IMR-90 (cell line): ENCODE results near the gene ZNF407. TPM values are rescaled to one million over a fixed set of nuclear protein-coding genes. Genes with fewer than 3 reads are reported as not detected.
A peak's percentile ranks its signal among the peaks of the same experiment; 100 is the strongest.

Experiments
- ATAC-seq: fragments of 200-7000 bp; cut with Tn5 transposase; 2 replicates; pipeline ENCODE4 v1.9.1; 2020; ENCODE audit warnings: low read depth, mild to moderate bottlenecking, moderate library complexity
- BruUV-seq: library from RNA; stranded (reverse); fragments of 400-500 nt; replicated peaks from 2 replicates; lab custom pipeline; 2021; lab: Mats Ljungman, UMichigan
- CTCF ChIA-PET: fragments of 300-600 bp; formaldehyde crosslinking; extraction: SDS; loops from one replicate; lab custom pipeline; 2021; ENCODE audit warnings: antibody characterized with exemption; lab: Yijun Ruan, JAX
- POLR2A ChIA-PET: fragments of 300-600 bp; sonication (Branson Sonifier 250); formaldehyde crosslinking; loops from one replicate; lab custom pipeline; 2022; ENCODE audit warnings: antibody characterized with exemption; ENCODE audit not compliant: unreplicated experiment; lab: Charles Lee
- DNase-seq: peaks from one replicate; pipeline ENCODE4 v3.0.0; 2013
- H2AFZ ChIP-seq: replicated peaks from 2 replicates; pipeline ENCODE3; 2013; ENCODE audit warnings: low read length, mild to moderate bottlenecking; ENCODE audit not compliant: poor library complexity
- H2AK5ac ChIP-seq: 2 replicates; pipeline ENCODE4 v1.6.1; 2013; ENCODE audit warnings: low read depth, low read length, inconsistent platforms
- H2AK9ac ChIP-seq: replicated peaks from 2 replicates; pipeline ENCODE3; 2013; ENCODE audit warnings: mild to moderate bottlenecking, low read depth, low read length, moderate library complexity; ENCODE audit not compliant: poor library complexity
- H2BK120ac ChIP-seq: 2 replicates; pipeline ENCODE4 v1.6.1; 2013; ENCODE audit warnings: low read depth, low read length, inconsistent platforms
- H2BK15ac ChIP-seq: 3 replicates; pipeline ENCODE4 v1.6.1; 2013; ENCODE audit warnings: low read depth, low read length, inconsistent platforms
- H2BK20ac ChIP-seq: 2 replicates; pipeline ENCODE4 v1.6.1; 2013; ENCODE audit warnings: low read depth, mild to moderate bottlenecking, inconsistent platforms, low read length, moderate library complexity
- H2BK5ac ChIP-seq: 2 replicates; pipeline ENCODE4 v1.6.1; 2013; ENCODE audit warnings: mild to moderate bottlenecking, low read depth, low read length, inconsistent platforms; ENCODE audit not compliant: poor library complexity, severe bottlenecking
- H3K14ac ChIP-seq: replicated peaks from 2 replicates; pipeline ENCODE4 v1.6.1; 2013; ENCODE audit warnings: low read depth, low read length, inconsistent platforms
- H3K18ac ChIP-seq: 2 replicates; pipeline ENCODE4 v1.6.1; 2013; ENCODE audit warnings: low read depth, low read length, control low read depth
- H3K23ac ChIP-seq: 2 replicates; pipeline ENCODE4 v1.6.1; 2013; ENCODE audit warnings: low read depth, low read length, inconsistent platforms
- H3K27ac ChIP-seq: 2 replicates; pipeline ENCODE4 v1.5.1; 2013; ENCODE audit warnings: mild to moderate bottlenecking, control low read depth, low read length; ENCODE audit not compliant: insufficient read depth
- H3K27me3 ChIP-seq: 2 replicates; pipeline ENCODE4 v1.6.1; 2013; ENCODE audit warnings: low read length; ENCODE audit not compliant: control insufficient read depth, insufficient read depth
- H3K36me3 ChIP-seq: 2 replicates; pipeline ENCODE4 v1.6.1; 2013; ENCODE audit warnings: low read length, mixed read lengths; ENCODE audit not compliant: control insufficient read depth, insufficient read depth
- H3K4ac ChIP-seq: 2 replicates; pipeline ENCODE4 v1.6.1; 2013; ENCODE audit warnings: low read depth, low read length, inconsistent platforms
- H3K4me1 ChIP-seq: 2 replicates; pipeline ENCODE4 v1.6.1; 2013; ENCODE audit warnings: low read length, mixed read lengths; ENCODE audit not compliant: control insufficient read depth, insufficient read depth
- H3K4me2 ChIP-seq: 2 replicates; pipeline ENCODE4 v1.6.1; 2013; ENCODE audit warnings: low read depth, mild to moderate bottlenecking, control low read depth, low read length, moderate library complexity
- H3K4me3 ChIP-seq: 2 replicates; pipeline ENCODE4 v1.5.1; 2013; ENCODE audit warnings: low read depth, mild to moderate bottlenecking, control low read depth, low read length, moderate library complexity; ENCODE audit not compliant: insufficient read depth
- H3K56ac ChIP-seq: 2 replicates; pipeline ENCODE4 v1.6.1; 2013; ENCODE audit warnings: low read length, inconsistent platforms; ENCODE audit not compliant: insufficient read depth; ENCODE audit errors: extremely low read depth
- H3K79me1 ChIP-seq, 2 experiments: 2 replicates each; pipeline ENCODE4 v1.6.1; 2013; ENCODE audit warnings: low read length in 2 of 2, inconsistent platforms in 1 of 2, low read depth in 1 of 2
- H3K9ac ChIP-seq: 2 replicates; pipeline ENCODE4 v1.6.1; 2013; ENCODE audit warnings: low read depth, low read length, control low read depth
- H3K9me1 ChIP-seq: 2 replicates; pipeline ENCODE4 v1.6.1; 2013; ENCODE audit warnings: low read length, inconsistent platforms; ENCODE audit not compliant: insufficient read depth
- H3K9me3 ChIP-seq: 2 replicates; pipeline ENCODE4 v1.6.1; 2013; ENCODE audit warnings: low read length; ENCODE audit not compliant: control insufficient read depth, insufficient read depth
- H4K20me1 ChIP-seq: 2 replicates; pipeline ENCODE4 v1.6.1; 2013; ENCODE audit warnings: low read length, inconsistent platforms; ENCODE audit not compliant: insufficient read depth
- H4K5ac ChIP-seq: 2 replicates; pipeline ENCODE4 v1.6.1; 2013; ENCODE audit warnings: mild to moderate bottlenecking, low read depth, low read length, control low read depth
- H4K8ac ChIP-seq, 2 experiments: 2 replicates each; pipeline ENCODE4 v1.6.1; 2013; ENCODE audit warnings: low read depth in 2 of 2, low read length in 2 of 2, control low read depth in 1 of 2, inconsistent platforms in 1 of 2
- H4K91ac ChIP-seq: 2 replicates; pipeline ENCODE4 v1.6.1; 2013; ENCODE audit warnings: low read depth, low read length, inconsistent platforms; ENCODE audit not compliant: insufficient read depth
- BHLHE40 ChIP-seq: fragments of 150-350 bp; IDR thresholded peaks from 2 replicates; pipeline ENCODE4 v1.6.1; 2016; ENCODE audit warnings: mild to moderate bottlenecking, low read depth, low read length
- CEBPB ChIP-seq: IDR thresholded peaks from 2 replicates; pipeline ENCODE4 v1.6.1; 2012; ENCODE audit warnings: low read depth, low read length, improper control_type of control experiment
- CHD1 ChIP-seq: IDR thresholded peaks from 2 replicates; pipeline ENCODE4 v1.6.1; 2012; ENCODE audit warnings: low read depth, low read length, improper control_type of control experiment
- FOS ChIP-seq: fragments of 150-350 bp; IDR thresholded peaks from 2 replicates; pipeline ENCODE4 v1.6.1; 2016; ENCODE audit warnings: low read depth, low read length
- MAFK ChIP-seq: IDR thresholded peaks from 2 replicates; pipeline ENCODE4 v1.6.1; 2012; ENCODE audit warnings: low read depth, low read length, improper control_type of control experiment
- MAZ ChIP-seq: IDR thresholded peaks from 2 replicates; pipeline ENCODE4 v1.6.1; 2012; ENCODE audit warnings: low read depth, mild to moderate bottlenecking, low read length, improper control_type of control experiment, moderate library complexity, borderline replicate concordance
- MXI1 ChIP-seq: IDR thresholded peaks from 2 replicates; pipeline ENCODE4 v1.6.1; 2012; ENCODE audit warnings: low read depth, mild to moderate bottlenecking, low read length, moderate library complexity, borderline replicate concordance
- NFE2L2 ChIP-seq: fragments of 150-350 bp; IDR thresholded peaks from 2 replicates; pipeline ENCODE4 v1.6.1; 2016; ENCODE audit warnings: low read depth, mild to moderate bottlenecking, low read length
- POLR2A ChIP-seq: IDR thresholded peaks from 2 replicates; pipeline ENCODE4 v1.6.1; 2012; ENCODE audit warnings: mild to moderate bottlenecking, low read depth, low read length
- RAD21 ChIP-seq: IDR thresholded peaks from 2 replicates; pipeline ENCODE4 v1.6.1; 2012; ENCODE audit warnings: low read length, improper control_type of control experiment
- RCOR1 ChIP-seq: IDR thresholded peaks from 2 replicates; pipeline ENCODE4 v1.6.1; 2012; ENCODE audit warnings: mild to moderate bottlenecking, low read length, improper control_type of control experiment; ENCODE audit not compliant: insufficient replicate concordance
- RFX5 ChIP-seq: IDR thresholded peaks from 2 replicates; pipeline ENCODE4 v1.8.0; 2012; ENCODE audit warnings: low read depth, mild to moderate bottlenecking, low read length, moderate library complexity
- SMC3 ChIP-seq: fragments of 150-350 bp; IDR thresholded peaks from 2 replicates; pipeline ENCODE4 v1.6.1; 2016; ENCODE audit warnings: low read depth, mild to moderate bottlenecking, antibody characterized with exemption, low read length, moderate library complexity
- WGBS, 2 experiments: methylation state at CpG; one replicate each; pipeline versions ENCODE4 v1.1.5 to v1.1.7; 2013; ENCODE audit warnings: missing lambda C conversion rate in 2 of 2; ENCODE audit not compliant: insufficient read length in 1 of 2; ENCODE audit errors: extremely low coverage in 2 of 2; 5-methylcytosine and 5-hydroxymethylcytosine counted together
- dilution Hi-C: fragments of 300-500 bp; cut with HindIII; formaldehyde crosslinking; loops from one replicate; pipeline ENCODE4 v1.14.3; 2018; ENCODE audit warnings: low sequenced_read_pairs; ENCODE audit not compliant: unreplicated experiment
- in situ Hi-C: fragments of 300-500 bp; cut with MboI; formaldehyde crosslinking; loops from 3 replicates; pipeline ENCODE4 v1.14.3; 2019; ENCODE audit warnings: low sequenced_read_pairs, inconsistent platforms, mixed read lengths
- intact Hi-C: fragments of 100-400 bp; cut with micrococcal nuclease; formaldehyde crosslinking; loops from 2 replicates; pipeline ENCODE4 v1.10.0; 2022
- polyA plus RNA-seq, 3 experiments: library from polyadenylated mRNA; depleted of rRNA; stranded (reverse); fragments of >200 nt; gene quantifications; 2 replicates each; pipeline ENCODE4 v1.2.3, GENCODE V29; 2012; ENCODE audit warnings: low replicate concordance in 1 of 3
- total RNA-seq: library from RNA; depleted of rRNA; stranded (reverse); fragments of >200 nt; gene quantifications from 2 replicates; pipeline ENCODE4 v1.2.3, GENCODE V29; 2012
- TF ChIP-seq, protein P1 (sequence below): fragments of 150-350 bp; IDR thresholded peaks from 2 replicates; pipeline ENCODE4 v1.6.1; 2016; ENCODE audit warnings: low read depth, mild to moderate bottlenecking, low read length, moderate library complexity, borderline replicate concordance
- TF ChIP-seq, protein P2 (sequence below): fragments of 150-350 bp; IDR thresholded peaks from 2 replicates; pipeline ENCODE4 v1.6.1; 2017; ENCODE audit warnings: mild to moderate bottlenecking, antibody characterized with exemption, low read length, low read depth
- TF ChIP-seq, protein P3 (sequence below): conservative IDR thresholded peaks from 2 replicates; pipeline ENCODE4 v1.5.1; 2012; ENCODE audit warnings: mild to moderate bottlenecking, low read depth, low read length, improper control_type of control experiment

The ZNF407 gene
- total and polyA plus RNA-seq, 2 of the 4 experiments (the other 2 are of a cell fraction), result 3.1 to 20.1 TPM

DNA sequence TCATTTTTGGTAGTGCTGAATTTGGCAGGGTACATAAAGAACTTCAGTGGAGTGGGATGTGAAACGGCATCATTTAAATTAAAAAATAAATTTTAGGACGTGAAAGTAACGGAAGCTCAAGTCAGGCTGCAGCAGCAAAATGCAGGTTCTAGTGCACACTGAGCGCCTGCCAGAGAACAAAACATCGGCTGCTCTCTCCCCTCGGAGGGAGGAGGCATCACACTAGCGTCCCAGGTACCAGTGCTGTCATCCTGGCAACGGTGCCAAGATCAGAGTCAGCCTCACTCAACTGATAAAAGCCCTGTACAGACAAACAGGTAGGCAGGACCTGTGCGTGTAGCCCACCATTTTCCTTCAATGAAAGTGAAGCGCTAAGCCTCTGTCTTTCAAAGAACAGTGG, 349.7 kb downstream of the ZNF407 start:
- CTCF ChIA-PET, result interaction anchor here (1.4 kb wide), 1 partner anchor 40 kb away, joined by 3 read pairs; no protein-coding TSS in a partner anchor
- in situ Hi-C loops (no loop called here), intact Hi-C loops (loop anchor here (10.0 kb wide), 1 partner anchor 257 kb away; the partner anchor contains the start of gene PTGR3), dilution Hi-C loops (no loop called here)
- BruUV-seq, result no TSS peak
- Histone ChIP-seq H3K4ac (peak overlapping the region; percentile 0; the same call in 1 of the 2 replicates), H3K9me3 (no peaks in the 10 kb centered on the region), H3K9me1 (peaks cover 3% of the 10 kb centered on the region), H3K18ac (peak overlapping the region; percentile 16; the same call in 1 of the 2 replicates), H3K27ac (no peak overlapping the region), H4K8ac (no peak overlapping the region), H3K79me1 (peaks cover 0 to 3% of the 10 kb centered on the region in 2 experiments; a peak in 3 of 4 replicates), H3K36me3 (no peaks in the 10 kb centered on the region), H4K5ac (no peak overlapping the region), H2AK5ac (peak overlapping the region; percentile 38; the same call in 1 of the 2 replicates), H2BK20ac (no peak overlapping the region), H3K27me3 (no peaks in the 10 kb centered on the region), H2AFZ (no peak overlapping the region), H3K23ac (no peak overlapping the region), H3K56ac (no peak overlapping the region), H3K4me2 (no peak overlapping the region), H3K9ac (no peak overlapping the region), H4K91ac (peak overlapping the region; percentile 13; the same call in 1 of the 2 replicates), H4K20me1 (no peaks in the 10 kb centered on the region), H3K14ac (no peak overlapping the region), H3K4me3 (no peak overlapping the region), H3K4me1 (peaks cover 13% of the 10 kb centered on the region), H2BK15ac (no peak overlapping the region), H2BK120ac (peak overlapping the region; percentile 1; the same call in 1 of the 2 replicates), H2AK9ac (no peak overlapping the region), H2BK5ac (no peak overlapping the region)
- WGBS, 2 experiments, result 97% methylated on average over 9 of the region's 10 CpGs; no CpG with 5 or more reads in 1 of the 2 experiments
- no peak for TF ChIP-seq NFE2L2
- TF ChIP-seq BHLHE40, result no peak
- no peak for TF ChIP-seq RFX5
- no peak for TF ChIP-seq CEBPB
- TF ChIP-seq, protein P1, sequence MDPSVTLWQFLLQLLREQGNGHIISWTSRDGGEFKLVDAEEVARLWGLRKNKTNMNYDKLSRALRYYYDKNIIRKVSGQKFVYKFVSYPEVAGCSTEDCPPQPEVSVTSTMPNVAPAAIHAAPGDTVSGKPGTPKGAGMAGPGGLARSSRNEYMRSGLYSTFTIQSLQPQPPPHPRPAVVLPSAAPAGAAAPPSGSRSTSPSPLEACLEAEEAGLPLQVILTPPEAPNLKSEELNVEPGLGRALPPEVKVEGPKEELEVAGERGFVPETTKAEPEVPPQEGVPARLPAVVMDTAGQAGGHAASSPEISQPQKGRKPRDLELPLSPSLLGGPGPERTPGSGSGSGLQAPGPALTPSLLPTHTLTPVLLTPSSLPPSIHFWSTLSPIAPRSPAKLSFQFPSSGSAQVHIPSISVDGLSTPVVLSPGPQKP, result no peak
- no peak for TF ChIP-seq RCOR1
- TF ChIP-seq POLR2A, result no peak
- no peak for TF ChIP-seq MAZ
- TF ChIP-seq CHD1, result no peak
- no peak for TF ChIP-seq MXI1
- no peak for TF ChIP-seq SMC3
- TF ChIP-seq, protein P2, sequence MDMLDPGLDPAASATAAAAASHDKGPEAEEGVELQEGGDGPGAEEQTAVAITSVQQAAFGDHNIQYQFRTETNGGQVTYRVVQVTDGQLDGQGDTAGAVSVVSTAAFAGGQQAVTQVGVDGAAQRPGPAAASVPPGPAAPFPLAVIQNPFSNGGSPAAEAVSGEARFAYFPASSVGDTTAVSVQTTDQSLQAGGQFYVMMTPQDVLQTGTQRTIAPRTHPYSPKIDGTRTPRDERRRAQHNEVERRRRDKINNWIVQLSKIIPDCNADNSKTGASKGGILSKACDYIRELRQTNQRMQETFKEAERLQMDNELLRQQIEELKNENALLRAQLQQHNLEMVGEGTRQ, result no peak
- TF ChIP-seq MAFK, result no peak
- no peak for TF ChIP-seq RAD21
- TF ChIP-seq FOS, result no peak
- TF ChIP-seq, protein P3, sequence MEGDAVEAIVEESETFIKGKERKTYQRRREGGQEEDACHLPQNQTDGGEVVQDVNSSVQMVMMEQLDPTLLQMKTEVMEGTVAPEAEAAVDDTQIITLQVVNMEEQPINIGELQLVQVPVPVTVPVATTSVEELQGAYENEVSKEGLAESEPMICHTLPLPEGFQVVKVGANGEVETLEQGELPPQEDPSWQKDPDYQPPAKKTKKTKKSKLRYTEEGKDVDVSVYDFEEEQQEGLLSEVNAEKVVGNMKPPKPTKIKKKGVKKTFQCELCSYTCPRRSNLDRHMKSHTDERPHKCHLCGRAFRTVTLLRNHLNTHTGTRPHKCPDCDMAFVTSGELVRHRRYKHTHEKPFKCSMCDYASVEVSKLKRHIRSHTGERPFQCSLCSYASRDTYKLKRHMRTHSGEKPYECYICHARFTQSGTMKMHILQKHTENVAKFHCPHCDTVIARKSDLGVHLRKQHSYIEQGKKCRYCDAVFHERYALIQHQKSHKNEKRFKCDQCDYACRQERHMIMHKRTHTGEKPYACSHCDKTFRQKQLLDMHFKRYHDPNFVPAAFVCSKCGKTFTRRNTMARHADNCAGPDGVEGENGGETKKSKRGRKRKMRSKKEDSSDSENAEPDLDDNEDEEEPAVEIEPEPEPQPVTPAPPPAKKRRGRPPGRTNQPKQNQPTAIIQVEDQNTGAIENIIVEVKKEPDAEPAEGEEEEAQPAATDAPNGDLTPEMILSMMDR, result no peak
- DNase-seq, result no peak
- no peak for ATAC-seq
- POLR2A ChIA-PET, result no interaction called here
